ENCODE data around the gene AGXT.
"Not testable (repeated sequence)": the region's sequence is repeated elsewhere in the genome, so short reads cannot be mapped to it uniquely, and the experiment has no call there.

AGXT gene

DNA sequence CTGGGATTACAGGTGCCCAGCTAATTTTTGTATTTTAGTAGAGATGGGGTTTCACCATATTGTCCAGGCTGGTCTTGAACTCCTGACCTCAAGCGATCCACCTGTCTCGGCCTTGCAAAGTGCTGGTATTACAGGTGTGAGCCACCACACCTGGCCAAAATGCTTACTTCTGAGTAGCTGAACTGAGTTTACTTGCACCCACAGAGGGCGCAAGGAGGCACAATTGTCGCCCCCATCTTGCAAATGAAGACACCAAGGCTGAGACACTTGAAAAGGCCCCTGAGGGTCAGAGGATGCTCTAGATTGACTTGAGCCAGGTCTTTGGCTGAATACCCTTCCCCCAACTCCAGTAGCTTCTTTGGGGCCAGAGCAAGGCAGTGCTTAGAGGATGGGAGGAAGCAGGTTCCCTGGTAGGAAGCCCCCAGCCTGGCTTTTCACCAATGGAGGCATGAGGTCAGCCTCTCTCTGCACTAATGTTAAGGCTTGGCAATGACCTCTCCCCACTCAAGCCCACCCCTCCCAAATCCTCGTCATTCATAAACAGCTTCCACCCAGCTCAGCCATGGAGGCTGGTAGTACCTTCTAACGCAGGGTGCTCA is 34.1 kb upstream of the AGXT start:
- H3K27me3 Mint-ChIP-seq, result peaks cover 30% of the 10 kb centered on the region
- ATAC-seq, result no peak
- H3K4me1 Mint-ChIP-seq, result peaks cover 13% of the 10 kb centered on the region
- no peaks in the 10 kb centered on the region for H3K36me3 Mint-ChIP-seq
- no peak overlapping the region for H3K27ac Mint-ChIP-seq
- no peak overlapping the region for H3K4me3 Mint-ChIP-seq
- H3K9me3 Mint-ChIP-seq, result no peaks in the 10 kb centered on the region

DNA sequence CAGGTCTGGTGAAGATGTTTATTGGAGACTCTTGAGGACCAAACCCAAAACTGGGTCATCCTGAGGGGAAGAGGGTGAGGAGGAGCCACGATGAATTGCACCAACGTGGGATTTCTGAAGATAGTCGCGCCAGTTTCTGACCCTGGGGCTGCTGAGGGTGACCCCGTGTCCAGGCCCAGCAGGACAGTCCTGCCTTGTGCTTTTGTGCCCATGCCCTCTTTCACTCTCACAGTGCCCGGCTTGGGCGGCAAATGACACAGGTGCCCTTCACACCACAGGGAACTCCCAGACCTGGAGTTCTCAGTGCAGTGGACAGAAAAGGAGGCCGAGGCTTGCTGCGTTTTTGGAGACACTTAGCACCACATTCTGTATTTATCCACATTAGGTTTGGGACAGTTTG is 33.1 kb upstream of the AGXT start:
- Mint-ChIP-seq H3K27ac (no peak overlapping the region), H3K4me1 (peaks cover 13% of the 10 kb centered on the region)
- ATAC-seq, result no peak

GRCh38 chr2:240836781-240837467 is 31.7 kb upstream of the AGXT start:
- peaks cover 7% of the 10 kb centered on the region for H3K4me1 Mint-ChIP-seq
- no peak overlapping the region for H3K27ac Mint-ChIP-seq
- no peaks in the 10 kb centered on the region for H3K9me3 Mint-ChIP-seq
- H3K27me3 Mint-ChIP-seq, result peaks cover 36% of the 10 kb centered on the region
- no peak overlapping the region for H3K4me3 Mint-ChIP-seq
- H3K36me3 Mint-ChIP-seq, result no peaks in the 10 kb centered on the region
- no peak for ATAC-seq

More for the DNA sequence above, 33.1 kb upstream of the AGXT start:
- peaks cover 31% of the 10 kb centered on the region for H3K27me3 Mint-ChIP-seq
- no peaks in the 10 kb centered on the region for H3K9me3 Mint-ChIP-seq
- H3K36me3 Mint-ChIP-seq, result no peaks in the 10 kb centered on the region
- no peak overlapping the region for H3K4me3 Mint-ChIP-seq

- Mint-ChIP-seq H3K27me3 (peaks cover 43% of the 10 kb centered on the region), H3K27ac (no peak overlapping the region), H3K9me3 (no peaks in the 10 kb centered on the region), H3K4me1 (peaks cover under 1% of the 10 kb centered on the region), H3K36me3 (no peaks in the 10 kb centered on the region), H3K4me3 (no peak overlapping the region)
- ATAC-seq, result no peak
Observed at GRCh38 chr2:240837621-240838020, 31.0 kb upstream of the AGXT start.

DNA sequence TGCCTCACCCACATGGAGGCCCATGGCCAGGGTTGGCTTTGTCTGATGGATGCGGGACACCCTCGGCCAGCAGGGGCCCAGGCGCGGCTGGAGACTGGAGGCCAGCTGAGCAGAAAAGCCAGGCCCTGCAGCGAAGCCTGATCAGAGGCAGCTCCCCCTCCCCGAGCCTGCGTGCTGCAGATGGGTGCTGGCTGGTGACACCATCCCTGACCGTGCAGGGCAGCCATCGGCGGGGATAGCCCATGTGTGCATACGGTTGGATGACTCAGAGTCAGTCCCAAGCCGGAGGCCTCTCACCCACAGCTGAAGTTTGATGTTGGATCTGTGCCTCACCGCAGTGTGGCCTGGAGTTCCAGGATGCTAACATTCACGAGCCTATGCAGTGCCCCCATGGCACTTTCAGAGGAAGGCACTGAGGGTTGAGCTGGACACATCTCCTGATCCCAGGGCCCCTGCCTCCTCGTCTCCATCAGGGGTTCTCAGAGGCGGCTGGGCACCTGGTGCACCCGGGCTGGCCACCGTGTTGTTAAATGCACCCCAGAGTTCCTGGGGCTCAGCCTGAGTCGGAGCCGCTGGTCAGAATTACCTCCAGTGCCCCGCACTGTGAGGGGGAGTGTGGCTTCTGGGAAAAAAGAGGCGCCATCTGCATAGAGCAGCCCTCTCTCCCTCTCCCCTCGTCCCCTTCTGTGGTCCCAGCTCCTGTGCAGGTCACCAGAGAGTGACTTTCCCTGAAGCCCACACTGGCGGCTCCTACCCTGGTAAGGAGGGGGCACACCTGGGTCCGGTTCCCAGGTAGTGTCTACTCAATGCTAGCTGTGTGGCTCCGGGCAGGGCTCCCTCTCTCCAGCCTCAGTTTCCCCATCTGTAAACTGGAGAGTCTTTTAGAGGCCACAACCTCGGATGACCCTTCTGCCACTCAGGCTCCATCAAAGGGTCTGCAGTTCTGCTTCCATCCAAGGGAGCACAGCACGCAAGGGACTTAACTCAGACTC is 29.2 kb upstream of the AGXT start:
- Mint-ChIP-seq H3K36me3 (no peaks in the 10 kb centered on the region), H3K4me3 (no peak overlapping the region), H3K9me3 (no peaks in the 10 kb centered on the region), H3K4me1 (no peaks in the 10 kb centered on the region), H3K27me3 (peaks cover 45% of the 10 kb centered on the region), H3K27ac (no peak overlapping the region)
- no peak for ATAC-seq

DNA sequence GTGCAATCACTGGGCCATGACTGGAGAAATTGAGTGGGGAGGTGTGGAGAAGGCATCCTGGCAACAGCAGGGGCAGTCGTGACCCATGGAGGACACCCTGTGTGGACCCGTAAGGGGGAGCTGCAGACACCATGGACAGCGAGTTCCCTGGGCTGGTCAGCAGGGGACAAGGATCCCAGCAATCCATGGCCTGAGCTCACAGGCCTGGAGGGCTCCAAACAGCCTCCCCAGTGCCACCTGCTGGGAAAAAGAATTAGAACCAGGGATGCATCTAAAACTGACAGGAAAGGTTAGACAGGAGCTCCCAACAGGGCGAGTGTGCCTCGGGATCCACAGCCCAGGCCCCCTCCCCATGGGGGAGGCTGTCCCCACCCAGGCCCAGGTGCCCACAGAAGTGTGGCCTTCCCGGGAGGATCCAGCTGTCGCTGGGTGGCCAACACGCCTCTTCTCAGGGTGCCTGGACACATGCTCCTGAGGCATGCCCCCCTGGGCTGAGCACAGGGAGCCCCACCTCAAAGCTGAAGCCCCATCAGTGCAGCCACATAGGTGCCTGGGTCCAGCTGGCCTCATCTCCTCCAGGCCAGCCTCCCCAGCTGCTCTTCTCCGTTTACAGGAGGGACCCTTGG is 28.1 kb upstream of the AGXT start:
- peaks cover 6% of the 10 kb centered on the region for H3K9me3 Mint-ChIP-seq
- ATAC-seq, result peak; percentile 32
- H3K36me3 Mint-ChIP-seq, result no peaks in the 10 kb centered on the region
- no peaks in the 10 kb centered on the region for H3K4me1 Mint-ChIP-seq
- H3K27me3 Mint-ChIP-seq, result peaks cover 42% of the 10 kb centered on the region
- no peak overlapping the region for H3K27ac Mint-ChIP-seq
- H3K4me3 Mint-ChIP-seq, result no peak overlapping the region

- peaks cover 13% of the 10 kb centered on the region for H3K9me3 Mint-ChIP-seq
- H3K27me3 Mint-ChIP-seq, result peaks cover 17% of the 10 kb centered on the region
- H3K27ac Mint-ChIP-seq, H3K4me1 Mint-ChIP-seq, ATAC-seq, H3K4me3 Mint-ChIP-seq, H3K36me3 Mint-ChIP-seq: not testable (repeated sequence)
Observed at GRCh38 chr2:240846309-240846708, 22.3 kb upstream of the AGXT start.

DNA sequence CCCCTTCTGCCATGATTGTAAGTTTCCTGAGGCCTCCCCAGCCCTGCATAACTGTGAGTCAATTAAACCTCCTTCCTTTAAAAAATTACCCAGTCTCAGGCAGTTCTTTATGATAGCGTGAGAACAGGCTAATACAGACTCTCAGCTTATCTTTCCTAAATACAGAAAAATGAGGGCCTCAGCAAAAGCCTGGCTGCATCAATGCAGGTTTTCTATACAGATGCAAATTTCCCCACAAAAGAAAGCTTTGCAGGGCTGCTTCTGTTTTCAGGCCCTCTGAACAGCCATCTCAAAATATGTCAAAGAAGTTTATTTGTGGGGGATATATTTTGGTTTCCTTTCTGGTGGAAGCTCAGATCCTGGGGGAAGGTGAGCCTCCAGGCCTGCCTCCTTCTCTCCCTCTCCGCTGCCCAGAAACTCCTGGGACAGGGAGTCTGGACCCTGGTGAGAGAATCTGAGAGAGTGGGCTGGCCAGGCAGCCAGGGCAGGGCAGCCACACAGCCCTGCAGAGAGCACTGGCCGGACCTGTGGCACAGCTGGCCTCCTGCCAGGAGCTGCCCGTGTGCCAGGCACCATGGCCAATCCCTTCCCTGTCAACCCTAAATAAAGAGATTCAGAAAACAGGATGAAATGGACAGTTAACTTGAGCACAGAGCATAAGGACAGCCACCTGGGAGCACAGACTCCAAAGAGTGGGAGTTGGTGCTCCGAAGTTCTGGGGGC is 21.6 kb upstream of the AGXT start:
- no peak overlapping the region for H3K27ac Mint-ChIP-seq
- no peaks in the 10 kb centered on the region for H3K4me1 Mint-ChIP-seq
- ATAC-seq, result no peak

GRCh38 chr2:240847817-240848216 is 20.8 kb upstream of the AGXT start:
- no peaks in the 10 kb centered on the region for H3K36me3 Mint-ChIP-seq
- peaks cover 19% of the 10 kb centered on the region for H3K27me3 Mint-ChIP-seq

More for the DNA sequence above, 21.6 kb upstream of the AGXT start:
- Mint-ChIP-seq H3K9me3 (peaks cover 13% of the 10 kb centered on the region), H3K27me3 (peaks cover 20% of the 10 kb centered on the region), H3K4me3 (no peak overlapping the region), H3K36me3 (no peaks in the 10 kb centered on the region)

GRCh38 chr2:240848900-240849680 is 19.5 kb upstream of the AGXT start:
- no peaks in the 10 kb centered on the region for H3K36me3 Mint-ChIP-seq
- H3K4me1 Mint-ChIP-seq, result no peaks in the 10 kb centered on the region
- H3K27me3 Mint-ChIP-seq, result peaks cover 19% of the 10 kb centered on the region

More at GRCh38 chr2:240847817-240848216, 20.8 kb upstream of the AGXT start:
- ATAC-seq, result no peak
- H3K9me3 Mint-ChIP-seq, result peaks cover 13% of the 10 kb centered on the region
- no peaks in the 10 kb centered on the region for H3K4me1 Mint-ChIP-seq
- no peak overlapping the region for H3K27ac Mint-ChIP-seq
- no peak overlapping the region for H3K4me3 Mint-ChIP-seq

GRCh38 chr2:240850026-240850425 is 18.6 kb upstream of the AGXT start:
- no peaks in the 10 kb centered on the region for H3K4me1 Mint-ChIP-seq
- ATAC-seq, result no peak

More at GRCh38 chr2:240848900-240849680, 19.5 kb upstream of the AGXT start:
- Mint-ChIP-seq H3K4me3 (no peak overlapping the region), H3K9me3 (peaks cover 14% of the 10 kb centered on the region), H3K27ac (no peak overlapping the region)
- no peak for ATAC-seq

DNA sequence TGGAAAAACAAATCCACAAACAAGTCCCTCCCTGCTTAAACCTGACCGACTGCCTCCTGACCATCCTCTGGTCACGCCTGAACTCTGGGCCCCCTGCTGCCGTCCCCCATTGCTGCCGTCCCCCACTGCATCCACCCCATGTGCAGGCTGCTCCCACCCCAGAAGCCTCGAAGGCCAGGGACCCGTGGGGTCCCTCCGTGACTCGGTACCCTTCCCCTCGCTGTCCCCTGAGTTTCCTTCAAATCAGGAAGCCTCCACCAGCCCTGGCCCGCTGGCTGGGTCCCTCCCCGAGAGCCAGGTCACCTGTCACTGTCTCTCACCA is 17.9 kb upstream of the AGXT start:
- H3K36me3 Mint-ChIP-seq, result no peaks in the 10 kb centered on the region
- no peaks in the 10 kb centered on the region for H3K4me1 Mint-ChIP-seq
- no peak overlapping the region for H3K27ac Mint-ChIP-seq
- H3K9me3 Mint-ChIP-seq, result peaks cover 11% of the 10 kb centered on the region
- H3K4me3 Mint-ChIP-seq, result no peak overlapping the region
- ATAC-seq, result no peak
- peaks cover 19% of the 10 kb centered on the region for H3K27me3 Mint-ChIP-seq

More at GRCh38 chr2:240850026-240850425, 18.6 kb upstream of the AGXT start:
- H3K36me3 Mint-ChIP-seq, result no peaks in the 10 kb centered on the region
- peaks cover 19% of the 10 kb centered on the region for H3K27me3 Mint-ChIP-seq
- H3K4me3 Mint-ChIP-seq, result no peak overlapping the region
- H3K27ac Mint-ChIP-seq, result no peak overlapping the region
- H3K9me3 Mint-ChIP-seq, result peaks cover 13% of the 10 kb centered on the region

GRCh38 chr2:240851078-240851991 is 17.3 kb upstream of the AGXT start:
- Mint-ChIP-seq H3K4me3 (no peak overlapping the region), H3K4me1 (no peaks in the 10 kb centered on the region), H3K27me3 (peaks cover 19% of the 10 kb centered on the region), H3K27ac (no peak overlapping the region), H3K9me3 (peaks cover 11% of the 10 kb centered on the region), H3K36me3 (no peaks in the 10 kb centered on the region)
- peak; percentile 87 for ATAC-seq

Measured in stimulated activated memory B cell treated with anti-CD40 and anti-IgM and Interleukin-4, amounts not matched to agents 10 μg/mL and 1 μg/mL and 100 μg/mL, for 72 hours (primary cell).